ENCODE data around the gene SCYL2.
"Not testable (repeated sequence)": the region's sequence is repeated elsewhere in the genome, so short reads cannot be mapped to it uniquely, and the experiment has no call there.

SCYL2 gene

GRCh38 chr12:100294366-100294765 is 27.4 kb downstream of the SCYL2 start:
- H3K4me3 ChIP-seq (ENCODE audit: low read length); H3K23ac ChIP-seq (ENCODE audit: low read length); H2BK120ac ChIP-seq (ENCODE audit: low read depth, low read length); H3K79me1 ChIP-seq (ENCODE audit: low read length); H2BK5ac ChIP-seq (ENCODE audit: low read length); H3K4me1 ChIP-seq (ENCODE audit: control insufficient read depth, low read depth, low read length); H3K4me2 ChIP-seq (ENCODE audit: low read length); H3K36me3 ChIP-seq (ENCODE audit: control insufficient read depth, insufficient read depth, low read length); H3K79me2 ChIP-seq (ENCODE audit: control insufficient read depth, insufficient read depth, low read length); DNase-seq; H3K27me3 ChIP-seq (ENCODE audit: insufficient read depth, low read length, poor library complexity); H2AK5ac ChIP-seq (ENCODE audit: low read length); H3K9ac ChIP-seq (ENCODE audit: low read length); H3K27ac ChIP-seq (ENCODE audit: low read depth, low read length); H3K4ac ChIP-seq (ENCODE audit: low read depth, low read length); H4K5ac ChIP-seq (ENCODE audit: low read length); H3K18ac ChIP-seq (ENCODE audit: low read length); H3K56ac ChIP-seq (ENCODE audit: low read length); H2BK15ac ChIP-seq (replicated peaks; ENCODE audit: low read depth); H4K8ac ChIP-seq (ENCODE audit: low read depth, low read length): not testable (repeated sequence)
- no CpG with 5 or more reads among the region's 24 CpGs for WGBS (ENCODE audit: extremely low coverage, insufficient coverage, low lambda C conversion rate)

GRCh38 chr12:100295764-100296555 is 29.0 kb downstream of the SCYL2 start:
- Histone ChIP-seq H3K79me2 (ENCODE audit: control insufficient read depth, insufficient read depth, low read length) (no peaks in the 10 kb centered on the region), H3K4me2 (ENCODE audit: low read length) (no peak overlapping the region), H2BK5ac (ENCODE audit: low read length) (no peak overlapping the region), H3K27me3 (ENCODE audit: insufficient read depth, low read length, poor library complexity) (no peaks in the 10 kb centered on the region), H3K56ac (ENCODE audit: low read length) (no peak overlapping the region), H4K8ac (ENCODE audit: low read depth, low read length) (no peak overlapping the region), H2BK15ac (replicated peaks; ENCODE audit: low read depth) (no peak overlapping the region), H3K79me1 (ENCODE audit: low read length) (no peaks in the 10 kb centered on the region), H3K27ac (ENCODE audit: low read depth, low read length) (no peak overlapping the region), H3K4ac (ENCODE audit: low read depth, low read length) (no peak overlapping the region), H3K18ac (ENCODE audit: low read length) (no peak overlapping the region), H3K23ac (ENCODE audit: low read length) (no peak overlapping the region), H2BK120ac (ENCODE audit: low read depth, low read length) (no peak overlapping the region), H4K5ac (ENCODE audit: low read length) (no peak overlapping the region), H3K9ac (ENCODE audit: low read length) (no peak overlapping the region), H3K4me1 (ENCODE audit: control insufficient read depth, low read depth, low read length) (no peaks in the 10 kb centered on the region), H3K36me3 (ENCODE audit: control insufficient read depth, insufficient read depth, low read length) (no peaks in the 10 kb centered on the region), H3K4me3 (ENCODE audit: low read length) (no peak overlapping the region), H2AK5ac (ENCODE audit: low read length) (no peak overlapping the region)
- no CpG with 5 or more reads among the region's 4 CpGs for WGBS (ENCODE audit: extremely low coverage, insufficient coverage, low lambda C conversion rate)
- no peak for DNase-seq

DNA sequence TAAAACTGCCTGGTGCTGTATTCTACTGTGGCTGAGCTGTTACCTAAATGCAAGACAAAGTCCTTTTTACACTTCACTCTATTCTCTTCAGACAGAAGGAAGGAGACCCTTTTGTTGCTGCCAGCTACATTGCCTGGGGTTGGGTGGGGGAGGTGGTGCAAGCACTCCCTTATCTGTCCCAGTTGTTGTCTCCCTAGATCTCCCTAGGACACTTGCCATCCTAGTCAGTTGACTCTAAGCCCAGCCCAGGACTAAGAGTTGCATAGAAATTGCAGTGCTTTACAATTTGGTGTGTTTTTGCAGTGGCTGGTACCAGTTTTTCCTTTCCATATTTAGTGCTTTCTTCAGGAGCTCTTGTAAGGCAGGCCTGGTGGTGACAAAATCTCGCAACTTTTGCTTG is 35.1 kb downstream of the SCYL2 start:
- no peak overlapping the region for H3K9ac ChIP-seq (ENCODE audit: low read length)
- no peaks in the 10 kb centered on the region for H3K36me3 ChIP-seq (ENCODE audit: control insufficient read depth, insufficient read depth, low read length)
- no peak overlapping the region for H2BK5ac ChIP-seq (ENCODE audit: low read length)
- peak; percentile 4 for DNase-seq
- no peak overlapping the region for H3K27ac ChIP-seq (ENCODE audit: low read depth, low read length)
- H3K27me3 ChIP-seq (ENCODE audit: insufficient read depth, low read length, poor library complexity) = no peaks in the 10 kb centered on the region
- H3K23ac ChIP-seq (ENCODE audit: low read length) = no peak overlapping the region
- H3K4ac ChIP-seq (ENCODE audit: low read depth, low read length) = no peak overlapping the region
- H3K4me3 ChIP-seq (ENCODE audit: low read length) = no peak overlapping the region
- no CpG with 5 or more reads among the region's 1 CpG for whole genome bisulfite sequencing (ENCODE audit: extremely low coverage, insufficient coverage, low lambda C conversion rate)
- H2AK5ac ChIP-seq (ENCODE audit: low read length) = no peak overlapping the region
- H3K79me1 ChIP-seq (ENCODE audit: low read length) = no peaks in the 10 kb centered on the region
- H3K4me1 ChIP-seq (ENCODE audit: control insufficient read depth, low read depth, low read length) = no peaks in the 10 kb centered on the region
- no peaks in the 10 kb centered on the region for H3K79me2 ChIP-seq (ENCODE audit: control insufficient read depth, insufficient read depth, low read length)
- no peak overlapping the region for H3K18ac ChIP-seq (ENCODE audit: low read length)
- H3K56ac ChIP-seq (ENCODE audit: low read length) = no peak overlapping the region
- H2BK15ac ChIP-seq (replicated peaks; ENCODE audit: low read depth) = no peak overlapping the region
- H3K4me2 ChIP-seq (ENCODE audit: low read length) = no peak overlapping the region
- no peak overlapping the region for H2BK120ac ChIP-seq (ENCODE audit: low read depth, low read length)
- no peak overlapping the region for H4K8ac ChIP-seq (ENCODE audit: low read depth, low read length)
- H4K5ac ChIP-seq (ENCODE audit: low read length) = no peak overlapping the region

GRCh38 chr12:100303831-100304230 is 36.9 kb downstream of the SCYL2 start:
- Histone ChIP-seq H4K5ac (ENCODE audit: low read length) (no peak overlapping the region), H2BK15ac (replicated peaks; ENCODE audit: low read depth) (no peak overlapping the region), H3K4me2 (ENCODE audit: low read length) (no peak overlapping the region), H3K56ac (ENCODE audit: low read length) (no peak overlapping the region), H3K9ac (ENCODE audit: low read length) (no peak overlapping the region), H3K23ac (ENCODE audit: low read length) (no peak overlapping the region), H3K18ac (ENCODE audit: low read length) (no peak overlapping the region), H3K27ac (ENCODE audit: low read depth, low read length) (no peak overlapping the region), H3K36me3 (ENCODE audit: control insufficient read depth, insufficient read depth, low read length) (no peaks in the 10 kb centered on the region), H2AK5ac (ENCODE audit: low read length) (no peak overlapping the region), H2BK120ac (ENCODE audit: low read depth, low read length) (no peak overlapping the region), H3K79me1 (ENCODE audit: low read length) (no peaks in the 10 kb centered on the region), H3K4ac (ENCODE audit: low read depth, low read length) (no peak overlapping the region), H3K4me1 (ENCODE audit: control insufficient read depth, low read depth, low read length) (no peaks in the 10 kb centered on the region), H2BK5ac (ENCODE audit: low read length) (no peak overlapping the region), H3K4me3 (ENCODE audit: low read length) (no peak overlapping the region), H3K27me3 (ENCODE audit: insufficient read depth, low read length, poor library complexity) (no peaks in the 10 kb centered on the region), H4K8ac (ENCODE audit: low read depth, low read length) (no peak overlapping the region), H3K79me2 (ENCODE audit: control insufficient read depth, insufficient read depth, low read length) (no peaks in the 10 kb centered on the region)
- no CpG with 5 or more reads among the region's 4 CpGs for WGBS (ENCODE audit: extremely low coverage, insufficient coverage, low lambda C conversion rate)
- no peak for DNase-seq

DNA sequence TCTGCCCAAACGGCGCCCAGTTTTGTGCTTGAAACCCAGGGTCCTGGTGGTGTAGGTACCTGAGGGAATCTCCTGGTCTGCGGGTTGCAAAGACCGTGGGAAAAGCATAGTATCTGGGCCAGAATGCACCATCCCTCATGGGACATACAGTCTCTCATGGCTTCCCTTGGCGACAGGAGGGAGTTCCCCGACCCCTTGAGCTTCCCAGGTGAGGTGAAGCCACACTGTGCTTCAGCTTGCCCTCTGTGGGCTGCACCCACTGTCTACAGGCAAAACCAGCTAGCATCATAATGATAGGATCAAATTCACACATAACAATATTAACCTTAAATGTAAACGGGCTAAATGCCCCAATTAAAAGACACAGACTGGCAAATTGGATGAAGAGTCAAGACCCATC is 37.4 kb downstream of the SCYL2 start:
- H2BK15ac ChIP-seq (replicated peaks; ENCODE audit: low read depth); H3K23ac ChIP-seq (ENCODE audit: low read length); H3K4ac ChIP-seq (ENCODE audit: low read depth, low read length); H3K18ac ChIP-seq (ENCODE audit: low read length); H2BK5ac ChIP-seq (ENCODE audit: low read length); H4K5ac ChIP-seq (ENCODE audit: low read length); H3K9ac ChIP-seq (ENCODE audit: low read length); H2BK120ac ChIP-seq (ENCODE audit: low read depth, low read length); H3K27me3 ChIP-seq (ENCODE audit: insufficient read depth, low read length, poor library complexity); H3K56ac ChIP-seq (ENCODE audit: low read length); DNase-seq; H3K79me1 ChIP-seq (ENCODE audit: low read length); H4K8ac ChIP-seq (ENCODE audit: low read depth, low read length); H2AK5ac ChIP-seq (ENCODE audit: low read length); H3K36me3 ChIP-seq (ENCODE audit: control insufficient read depth, insufficient read depth, low read length); H3K4me2 ChIP-seq (ENCODE audit: low read length); H3K79me2 ChIP-seq (ENCODE audit: control insufficient read depth, insufficient read depth, low read length); H3K27ac ChIP-seq (ENCODE audit: low read depth, low read length); H3K4me1 ChIP-seq (ENCODE audit: control insufficient read depth, low read depth, low read length); H3K4me3 ChIP-seq (ENCODE audit: low read length): not testable (repeated sequence)
- no CpG with 5 or more reads among the region's 7 CpGs for WGBS (ENCODE audit: extremely low coverage, insufficient coverage, low lambda C conversion rate)

DNA sequence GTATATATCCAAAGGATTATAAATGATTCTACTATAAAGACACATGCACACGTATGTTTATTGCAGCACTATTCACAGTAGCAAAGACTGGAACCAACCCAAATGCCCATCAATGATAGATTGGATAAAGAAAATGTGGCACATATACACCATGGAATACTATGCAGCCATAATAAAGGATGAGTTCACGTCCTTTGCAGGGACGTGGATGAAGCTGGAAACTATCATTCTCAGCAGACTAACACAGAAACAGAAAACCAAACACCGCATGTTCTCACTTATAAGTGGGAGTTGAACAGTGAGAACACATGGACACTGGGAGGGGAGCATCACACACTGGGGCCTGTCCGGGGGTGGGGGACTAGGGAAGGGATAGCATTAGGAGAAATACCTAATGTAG is 41.2 kb downstream of the SCYL2 start:
- not testable (repeated sequence) for DNase-seq; H4K5ac ChIP-seq (ENCODE audit: low read length); H2AK5ac ChIP-seq (ENCODE audit: low read length); H3K27me3 ChIP-seq (ENCODE audit: insufficient read depth, low read length, poor library complexity); H2BK120ac ChIP-seq (ENCODE audit: low read depth, low read length); H3K27ac ChIP-seq (ENCODE audit: low read depth, low read length); H4K8ac ChIP-seq (ENCODE audit: low read depth, low read length); H3K4me2 ChIP-seq (ENCODE audit: low read length); H2BK5ac ChIP-seq (ENCODE audit: low read length); H3K79me1 ChIP-seq (ENCODE audit: low read length); H2BK15ac ChIP-seq (replicated peaks; ENCODE audit: low read depth); H3K56ac ChIP-seq (ENCODE audit: low read length); H3K23ac ChIP-seq (ENCODE audit: low read length); H3K9ac ChIP-seq (ENCODE audit: low read length); H3K36me3 ChIP-seq (ENCODE audit: control insufficient read depth, insufficient read depth, low read length); H3K79me2 ChIP-seq (ENCODE audit: control insufficient read depth, insufficient read depth, low read length); H3K4me3 ChIP-seq (ENCODE audit: low read length); H3K4ac ChIP-seq (ENCODE audit: low read depth, low read length); H3K4me1 ChIP-seq (ENCODE audit: control insufficient read depth, low read depth, low read length); H3K18ac ChIP-seq (ENCODE audit: low read length)
- WGBS (ENCODE audit: extremely low coverage, insufficient coverage, low lambda C conversion rate) = no CpG with 5 or more reads among the region's 5 CpGs

Measured in mesendoderm (in vitro differentiated cells).